Skeletal muscle tissue (tissue), 4 donors: ENCODE results near the gene WLS. TPM values are rescaled to one million over a fixed set of nuclear protein-coding genes. Genes with fewer than 3 reads are reported as not detected.

Source experiments
- H3K27ac ChIP-seq: one replicate; pipeline ENCODE4 v1.7.0; 2013; ENCODE audit warnings: mild to moderate bottlenecking, low read depth, low read length, inconsistent platforms
- H3K27me3 ChIP-seq, 3 donors: one replicate each; pipeline ENCODE4 v1.7.0; 2013; ENCODE audit warnings: low read length in 3 of 3; ENCODE audit not compliant: control insufficient read depth in 3 of 3, insufficient read depth in 3 of 3
- H3K36me3 ChIP-seq, 3 donors: one replicate each; pipeline ENCODE4 v1.7.0; 2013; ENCODE audit warnings: low read length in 3 of 3; ENCODE audit not compliant: control insufficient read depth in 3 of 3, insufficient read depth in 3 of 3
- H3K4me1 ChIP-seq, 3 donors: one replicate each; pipeline ENCODE4 v1.7.0; 2013; ENCODE audit warnings: low read length in 3 of 3, mild to moderate bottlenecking in 3 of 3; ENCODE audit not compliant: control insufficient read depth in 3 of 3, insufficient read depth in 3 of 3
- H3K4me3 ChIP-seq, 3 donors: one replicate each; pipeline ENCODE4 v1.7.0; 2013; ENCODE audit warnings: low read length in 3 of 3
- H3K9ac ChIP-seq, 3 donors: one replicate each; pipeline ENCODE4 v1.7.0; 2013; ENCODE audit warnings: low read length in 3 of 3, mild to moderate bottlenecking in 3 of 3, moderate library complexity in 2 of 3, low read depth in 1 of 3
- H3K9me3 ChIP-seq, 3 donors: one replicate each; pipeline ENCODE4 v1.7.0; 2013; ENCODE audit warnings: low read length in 3 of 3; ENCODE audit not compliant: control insufficient read depth in 3 of 3
- total RNA-seq: library from RNA; depleted of rRNA; stranded (reverse); fragments of >200 nt; gene quantifications from one replicate; pipeline ENCODE4 v1.2.3, GENCODE V29; 2014
- donor health status: Osteomylitis.

WLS gene
- total RNA-seq, 1 donor from 2014 or later: 68.9 TPM

GRCh38 chr1:68202239-68202832 lies 30.0 kb downstream of the WLS start:
- peaks cover 3 to 13% (median 5%) of the 10 kb centered on the region in 3 donors for H3K4me1 ChIP-seq
- H3K4me3 ChIP-seq: no peak overlapping the region
- no peaks in the 10 kb centered on the region for H3K9me3 ChIP-seq
- H3K9ac ChIP-seq: no peak overlapping the region
- no peaks in the 10 kb centered on the region for H3K27me3 ChIP-seq
- no peaks in the 10 kb centered on the region for H3K36me3 ChIP-seq
- no peak overlapping the region for H3K27ac ChIP-seq

- peaks cover 5 to 19% (median 5%) of the 10 kb centered on the region in 3 donors for H3K4me1 ChIP-seq
- no peak overlapping the region for H3K9ac ChIP-seq
- H3K36me3 ChIP-seq: no peaks in the 10 kb centered on the region
- H3K4me3 ChIP-seq: no peak overlapping the region
- no peak overlapping the region for H3K27ac ChIP-seq
- no peaks in the 10 kb centered on the region for H3K9me3 ChIP-seq
- no peaks in the 10 kb centered on the region for H3K27me3 ChIP-seq
Observed at GRCh38 chr1:68201546-68202238, 30.6 kb downstream of the WLS start.

- no peaks in the 10 kb centered on the region for H3K27me3 ChIP-seq
- H3K36me3 ChIP-seq: no peaks in the 10 kb centered on the region
- no peak overlapping the region for H3K27ac ChIP-seq
- H3K9me3 ChIP-seq: no peaks in the 10 kb centered on the region
- H3K9ac ChIP-seq: no peak overlapping the region
- H3K4me3 ChIP-seq: no peak overlapping the region
- H3K4me1 ChIP-seq: peaks cover 5 to 19% (median 5%) of the 10 kb centered on the region in 3 donors
Observed at GRCh38 chr1:68199603-68200002, 32.7 kb downstream of the WLS start.

- peaks cover 0 to 2% (median 0%) of the 10 kb centered on the region in 3 donors for H3K36me3 ChIP-seq
- peaks cover 5 to 19% (median 5%) of the 10 kb centered on the region in 3 donors for H3K4me1 ChIP-seq
- no peaks in the 10 kb centered on the region for H3K27me3 ChIP-seq
- H3K4me3 ChIP-seq: no peak overlapping the region
- H3K9me3 ChIP-seq: no peaks in the 10 kb centered on the region
- no peak overlapping the region for H3K27ac ChIP-seq
- H3K9ac ChIP-seq: no peak overlapping the region
Observed at GRCh38 chr1:68198752-68199151, 33.6 kb downstream of the WLS start.

GRCh38 chr1:68197891-68198290 lies 34.4 kb downstream of the WLS start:
- H3K27me3 ChIP-seq: no peaks in the 10 kb centered on the region
- no peak overlapping the region for H3K4me3 ChIP-seq
- peak overlapping the region; percentile 78 for H3K27ac ChIP-seq
- H3K9me3 ChIP-seq: no peaks in the 10 kb centered on the region
- no peak overlapping the region for H3K9ac ChIP-seq
- peaks cover 0 to 2% (median 0%) of the 10 kb centered on the region in 3 donors for H3K36me3 ChIP-seq
- H3K4me1 ChIP-seq: peaks cover 5 to 19% (median 5%) of the 10 kb centered on the region in 3 donors

- Histone ChIP-seq H3K36me3 (peaks cover 0 to 2% (median 0%) of the 10 kb centered on the region in 3 donors), H3K27ac (peak overlapping the region; percentile 78), H3K4me3 (no peak overlapping the region), H3K9ac (no peak overlapping the region), H3K9me3 (no peaks in the 10 kb centered on the region), H3K27me3 (no peaks in the 10 kb centered on the region), H3K4me1 (peaks cover 5 to 19% (median 5%) of the 10 kb centered on the region in 3 donors)
Observed at GRCh38 chr1:68197461-68197860, 34.9 kb downstream of the WLS start.

- Histone ChIP-seq H3K36me3 (peaks cover 0 to 2% (median 0%) of the 10 kb centered on the region in 3 donors), H3K27ac (no peak overlapping the region), H3K9ac (no peak overlapping the region), H3K4me3 (no peak overlapping the region), H3K27me3 (no peaks in the 10 kb centered on the region), H3K9me3 (no peaks in the 10 kb centered on the region), H3K4me1 (peaks cover 4 to 14% (median 5%) of the 10 kb centered on the region in 3 donors)
Observed at GRCh38 chr1:68196676-68197075, 35.6 kb downstream of the WLS start.

- H3K9ac ChIP-seq: no peak overlapping the region
- no peak overlapping the region for H3K27ac ChIP-seq
- peaks cover 2 to 10% (median 5%) of the 10 kb centered on the region in 3 donors for H3K36me3 ChIP-seq
- no peaks in the 10 kb centered on the region for H3K27me3 ChIP-seq
- H3K4me1 ChIP-seq: peaks cover 0 to under 1% (median under 1%) of the 10 kb centered on the region in 3 donors
- no peak overlapping the region for H3K4me3 ChIP-seq
- no peaks in the 10 kb centered on the region for H3K9me3 ChIP-seq
Observed at GRCh38 chr1:68191717-68192116, 40.6 kb downstream of the WLS start.

- Histone ChIP-seq H3K9ac (no peak overlapping the region), H3K9me3 (no peaks in the 10 kb centered on the region), H3K27ac (no peak overlapping the region), H3K4me3 (no peak overlapping the region), H3K36me3 (peaks cover 2 to 8% (median 5%) of the 10 kb centered on the region in 3 donors), H3K4me1 (no peaks in the 10 kb centered on the region), H3K27me3 (no peaks in the 10 kb centered on the region)
Observed at GRCh38 chr1:68188644-68189340, 43.5 kb downstream of the WLS start.

- Histone ChIP-seq H3K4me1 (no peaks in the 10 kb centered on the region), H3K27ac (no peak overlapping the region), H3K36me3 (peaks cover 2 to 8% (median 5%) of the 10 kb centered on the region in 3 donors), H3K27me3 (no peaks in the 10 kb centered on the region), H3K9me3 (no peaks in the 10 kb centered on the region), H3K4me3 (no peak overlapping the region), H3K9ac (no peak overlapping the region)
Observed at GRCh38 chr1:68188060-68188538, 44.2 kb downstream of the WLS start.
